K562 (cell line): ENCODE results near the gene SEC14L1. TPM values are rescaled to one million over a fixed set of nuclear protein-coding genes. Genes with fewer than 3 reads are reported as not detected.

Experiments used
- FOXA3 ChIP-seq, 2 experiments: fragments of 450-650 bp in 1 of 2; sonication (generic) in 1 of 2; formaldehyde crosslinking; IDR thresholded peaks in 1 of 2; conservative IDR thresholded peaks in 1 of 2; 2 replicates each; pipeline versions ENCODE4 v1.4.0 to v1.8.0; 2020 to 2022; ENCODE audit warnings: mild to moderate bottlenecking in 2 of 2, missing genetic modification reagents in 1 of 2
- HINFP ChIP-seq: fragments of 450-650 bp; conservative IDR thresholded peaks from 2 replicates; pipeline ENCODE4 v1.6.1; 2016; ENCODE audit warnings: missing genetic modification characterization, low read depth, mild to moderate bottlenecking, control low read depth, missing compliant biosample characterization
- IFI16 ChIP-seq: fragments of 250-450 bp; sonication (Bioruptor Pico); IDR thresholded peaks from 2 replicates; pipeline ENCODE4 v2.1.2; 2022; ENCODE audit warnings: mild to moderate bottlenecking, inconsistent platforms
- JUND ChIP-seq, 2 experiments: IDR thresholded peaks; 2 replicates in 1 of 2; 3 replicates in 1 of 2; pipeline ENCODE4 v1.6.1; 2011; ENCODE audit warnings: borderline replicate concordance in 2 of 2, low read depth in 2 of 2, low read length in 2 of 2, improper control_type of control experiment in 1 of 2, missing biosample characterization in 1 of 2, missing genetic modification characterization in 1 of 2, missing genetic modification reagents in 1 of 2
- MEIS2 ChIP-seq: fragments of 450-650 bp; IDR thresholded peaks from 2 replicates; pipeline ENCODE4 v1.6.1; 2014; ENCODE audit warnings: mild to moderate bottlenecking; ENCODE audit not compliant: partially characterized antibody
- MGA ChIP-seq: fragments of 450-650 bp; IDR thresholded peaks from 2 replicates; pipeline ENCODE4 v1.6.1; 2016; ENCODE audit warnings: mild to moderate bottlenecking, moderate library complexity
- NBN ChIP-seq: fragments of 450-650 bp; IDR thresholded peaks from 2 replicates; pipeline ENCODE4 v1.6.1; 2016; ENCODE audit warnings: low read depth, mild to moderate bottlenecking
- NFATC3 ChIP-seq: fragments of 450-650 bp; IDR thresholded peaks from 2 replicates; pipeline ENCODE4 v1.6.1; 2017; ENCODE audit warnings: mild to moderate bottlenecking
- ZNF324 ChIP-seq: fragments of 250-450 bp; sonication (Bioruptor Pico); IDR thresholded peaks from 2 replicates; pipeline ENCODE4 v1.4.0; 2020; ENCODE audit warnings: mild to moderate bottlenecking
- ZNF41 ChIP-seq: fragments of 250-450 bp; sonication (Bioruptor Pico); conservative IDR thresholded peaks from 2 replicates; pipeline ENCODE4 v1.4.0; 2020; ENCODE audit warnings: mild to moderate bottlenecking
- ZNF586 ChIP-seq: fragments of 450-650 bp; formaldehyde crosslinking; conservative IDR thresholded peaks from 2 replicates; pipeline ENCODE4 v1.4.0; 2020; ENCODE audit warnings: mild to moderate bottlenecking, moderate library complexity
- ZNF77 ChIP-seq: fragments of 250-450 bp; sonication (Bioruptor Pico); IDR thresholded peaks from 2 replicates; pipeline ENCODE4 v1.5.0; 2020
- polyA plus RNA-seq, 8 experiments: library from polyadenylated mRNA; depleted of rRNA in 4 of 8; stranded (reverse) in 5 of 8; unstranded in 3 of 8; fragments of >200 nt; fragmentation: Nextera tagmentation in 2 of 8; fragmentation: Illumina TruSeq in 1 of 8; extraction: Ambion mirVana in 2 of 8; extraction: Trizol in 1 of 8; gene quantifications; 2 replicates each; pipeline versions ENCODE4 v1.2.1 to v1.2.3, GENCODE V29; 2011 to 2014; ENCODE audit warnings: inconsistent platforms in 1 of 8, missing spikeins in 1 of 8
- total RNA-seq, 7 experiments: library from RNA; depleted of rRNA in 6 of 7; stranded (reverse); fragments of >200 nt in 6 of 7; fragmentation: Illumina TruSeq in 2 of 7; extraction: Trizol in 2 of 7; gene quantifications; 2 replicates each; pipeline versions ENCODE4 v1.2.1 to v1.2.3, GENCODE V29; 2011 to 2021; ENCODE audit warnings: low replicate concordance in 1 of 7

SEC14L1 gene
- total and polyA plus RNA-seq, 9 of the 15 experiments (the other 6 are each of a cell fraction or from before 2014, with no cell fraction given): 3.1 to 39.7 (median 15.2) TPM

GRCh38 chr17:77096570-77097214 lies 44.1 kb upstream of the SEC14L1 start (continued):
- TF ChIP-seq MGA (no peak), NFATC3 (no peak), JUND (IDR thresholded peaks at IDR 0.05; ENCODE audit: borderline replicate concordance, low read depth, low read length) (peak; percentile 24; the same call in 1 of the 2 replicates), JUND (tag; IDR thresholded peaks at IDR 0.05; ENCODE audit: borderline replicate concordance, low read depth, low read length) (no peak), NBN (no peak), ZNF324 (CRISPR knock-in tag) (no peak), ZNF41 (CRISPR knock-in tag) (no peak), ZNF586 (no peak), ZNF77 (CRISPR knock-in tag) (no peak), HINFP (no peak), IFI16 (CRISPR knock-in tag) (no peak), MEIS2 (peak; percentile 33), FOXA3 (CRISPR knock-in tag; conservative IDR thresholded peaks at IDR 0.05 in 1 of 2, IDR thresholded peaks at IDR 0.05 in 1 of 2) (no peak)
